IMR-90 (cell line): ENCODE measurements around the gene CMTR1. TPM values are rescaled to one million over a fixed set of nuclear protein-coding genes. Genes with fewer than 3 reads are reported as not detected.

ENCODE experiments used
- ATAC-seq: fragments of 200-7000 bp; cut with Tn5 transposase; 2 replicates; pipeline ENCODE4 v1.9.1; 2020; ENCODE audit warnings: low read depth, mild to moderate bottlenecking, moderate library complexity
- BruUV-seq: library from RNA; stranded (reverse); fragments of 400-500 nt; replicated peaks from 2 replicates; lab custom pipeline; 2021; lab: Mats Ljungman, UMichigan
- CTCF ChIA-PET: fragments of 300-600 bp; formaldehyde crosslinking; extraction: SDS; loops from one replicate; lab custom pipeline; 2021; ENCODE audit warnings: antibody characterized with exemption; lab: Yijun Ruan, JAX
- POLR2A ChIA-PET: fragments of 300-600 bp; sonication (Branson Sonifier 250); formaldehyde crosslinking; loops from one replicate; lab custom pipeline; 2022; ENCODE audit warnings: antibody characterized with exemption; ENCODE audit not compliant: unreplicated experiment; lab: Charles Lee
- DNase-seq: peaks from one replicate; pipeline ENCODE4 v3.0.0; 2013
- H2AFZ ChIP-seq: replicated peaks from 2 replicates; pipeline ENCODE3; 2013; ENCODE audit warnings: low read length, mild to moderate bottlenecking; ENCODE audit not compliant: poor library complexity
- H2AK5ac ChIP-seq: 2 replicates; pipeline ENCODE4 v1.6.1; 2013; ENCODE audit warnings: low read depth, low read length, inconsistent platforms
- H2AK9ac ChIP-seq: replicated peaks from 2 replicates; pipeline ENCODE3; 2013; ENCODE audit warnings: mild to moderate bottlenecking, low read depth, low read length, moderate library complexity; ENCODE audit not compliant: poor library complexity
- H2BK120ac ChIP-seq: 2 replicates; pipeline ENCODE4 v1.6.1; 2013; ENCODE audit warnings: low read depth, low read length, inconsistent platforms
- H2BK15ac ChIP-seq: 3 replicates; pipeline ENCODE4 v1.6.1; 2013; ENCODE audit warnings: low read depth, low read length, inconsistent platforms
- H2BK20ac ChIP-seq: 2 replicates; pipeline ENCODE4 v1.6.1; 2013; ENCODE audit warnings: low read depth, mild to moderate bottlenecking, inconsistent platforms, low read length, moderate library complexity
- H2BK5ac ChIP-seq: 2 replicates; pipeline ENCODE4 v1.6.1; 2013; ENCODE audit warnings: mild to moderate bottlenecking, low read depth, low read length, inconsistent platforms; ENCODE audit not compliant: poor library complexity, severe bottlenecking
- H3K14ac ChIP-seq: replicated peaks from 2 replicates; pipeline ENCODE4 v1.6.1; 2013; ENCODE audit warnings: low read depth, low read length, inconsistent platforms
- H3K18ac ChIP-seq: 2 replicates; pipeline ENCODE4 v1.6.1; 2013; ENCODE audit warnings: low read depth, low read length, control low read depth
- H3K23ac ChIP-seq: 2 replicates; pipeline ENCODE4 v1.6.1; 2013; ENCODE audit warnings: low read depth, low read length, inconsistent platforms
- H3K27ac ChIP-seq: 2 replicates; pipeline ENCODE4 v1.5.1; 2013; ENCODE audit warnings: mild to moderate bottlenecking, control low read depth, low read length; ENCODE audit not compliant: insufficient read depth
- H3K27me3 ChIP-seq: 2 replicates; pipeline ENCODE4 v1.6.1; 2013; ENCODE audit warnings: low read length; ENCODE audit not compliant: control insufficient read depth, insufficient read depth
- H3K36me3 ChIP-seq: 2 replicates; pipeline ENCODE4 v1.6.1; 2013; ENCODE audit warnings: low read length, mixed read lengths; ENCODE audit not compliant: control insufficient read depth, insufficient read depth
- H3K4ac ChIP-seq: 2 replicates; pipeline ENCODE4 v1.6.1; 2013; ENCODE audit warnings: low read depth, low read length, inconsistent platforms
- H3K4me1 ChIP-seq: 2 replicates; pipeline ENCODE4 v1.6.1; 2013; ENCODE audit warnings: low read length, mixed read lengths; ENCODE audit not compliant: control insufficient read depth, insufficient read depth
- H3K4me2 ChIP-seq: 2 replicates; pipeline ENCODE4 v1.6.1; 2013; ENCODE audit warnings: low read depth, mild to moderate bottlenecking, control low read depth, low read length, moderate library complexity
- H3K4me3 ChIP-seq: 2 replicates; pipeline ENCODE4 v1.5.1; 2013; ENCODE audit warnings: low read depth, mild to moderate bottlenecking, control low read depth, low read length, moderate library complexity; ENCODE audit not compliant: insufficient read depth
- H3K56ac ChIP-seq: 2 replicates; pipeline ENCODE4 v1.6.1; 2013; ENCODE audit warnings: low read length, inconsistent platforms; ENCODE audit not compliant: insufficient read depth; ENCODE audit errors: extremely low read depth
- H3K79me1 ChIP-seq, 2 experiments: 2 replicates each; pipeline ENCODE4 v1.6.1; 2013; ENCODE audit warnings: low read length in 2 of 2, inconsistent platforms in 1 of 2, low read depth in 1 of 2
- H3K9ac ChIP-seq: 2 replicates; pipeline ENCODE4 v1.6.1; 2013; ENCODE audit warnings: low read depth, low read length, control low read depth
- H3K9me1 ChIP-seq: 2 replicates; pipeline ENCODE4 v1.6.1; 2013; ENCODE audit warnings: low read length, inconsistent platforms; ENCODE audit not compliant: insufficient read depth
- H3K9me3 ChIP-seq: 2 replicates; pipeline ENCODE4 v1.6.1; 2013; ENCODE audit warnings: low read length; ENCODE audit not compliant: control insufficient read depth, insufficient read depth
- H4K20me1 ChIP-seq: 2 replicates; pipeline ENCODE4 v1.6.1; 2013; ENCODE audit warnings: low read length, inconsistent platforms; ENCODE audit not compliant: insufficient read depth
- H4K5ac ChIP-seq: 2 replicates; pipeline ENCODE4 v1.6.1; 2013; ENCODE audit warnings: mild to moderate bottlenecking, low read depth, low read length, control low read depth
- H4K8ac ChIP-seq, 2 experiments: 2 replicates each; pipeline ENCODE4 v1.6.1; 2013; ENCODE audit warnings: low read depth in 2 of 2, low read length in 2 of 2, control low read depth in 1 of 2, inconsistent platforms in 1 of 2
- H4K91ac ChIP-seq: 2 replicates; pipeline ENCODE4 v1.6.1; 2013; ENCODE audit warnings: low read depth, low read length, inconsistent platforms; ENCODE audit not compliant: insufficient read depth
- CEBPB ChIP-seq: IDR thresholded peaks from 2 replicates; pipeline ENCODE4 v1.6.1; 2012; ENCODE audit warnings: low read depth, low read length, improper control_type of control experiment
- CHD1 ChIP-seq: IDR thresholded peaks from 2 replicates; pipeline ENCODE4 v1.6.1; 2012; ENCODE audit warnings: low read depth, low read length, improper control_type of control experiment
- FOS ChIP-seq: fragments of 150-350 bp; IDR thresholded peaks from 2 replicates; pipeline ENCODE4 v1.6.1; 2016; ENCODE audit warnings: low read depth, low read length
- MAFK ChIP-seq: IDR thresholded peaks from 2 replicates; pipeline ENCODE4 v1.6.1; 2012; ENCODE audit warnings: low read depth, low read length, improper control_type of control experiment
- MAZ ChIP-seq: IDR thresholded peaks from 2 replicates; pipeline ENCODE4 v1.6.1; 2012; ENCODE audit warnings: low read depth, mild to moderate bottlenecking, low read length, improper control_type of control experiment, moderate library complexity, borderline replicate concordance
- MXI1 ChIP-seq: IDR thresholded peaks from 2 replicates; pipeline ENCODE4 v1.6.1; 2012; ENCODE audit warnings: low read depth, mild to moderate bottlenecking, low read length, moderate library complexity, borderline replicate concordance
- NFE2L2 ChIP-seq: fragments of 150-350 bp; IDR thresholded peaks from 2 replicates; pipeline ENCODE4 v1.6.1; 2016; ENCODE audit warnings: low read depth, mild to moderate bottlenecking, low read length
- POLR2A ChIP-seq: IDR thresholded peaks from 2 replicates; pipeline ENCODE4 v1.6.1; 2012; ENCODE audit warnings: mild to moderate bottlenecking, low read depth, low read length
- RAD21 ChIP-seq: IDR thresholded peaks from 2 replicates; pipeline ENCODE4 v1.6.1; 2012; ENCODE audit warnings: low read length, improper control_type of control experiment
- WGBS, 2 experiments: methylation state at CpG; one replicate each; pipeline versions ENCODE4 v1.1.5 to v1.1.7; 2013; ENCODE audit warnings: missing lambda C conversion rate in 2 of 2; ENCODE audit not compliant: insufficient read length in 1 of 2; ENCODE audit errors: extremely low coverage in 2 of 2; 5-methylcytosine and 5-hydroxymethylcytosine counted together
- dilution Hi-C: fragments of 300-500 bp; cut with HindIII; formaldehyde crosslinking; loops from one replicate; pipeline ENCODE4 v1.14.3; 2018; ENCODE audit warnings: low sequenced_read_pairs; ENCODE audit not compliant: unreplicated experiment
- in situ Hi-C: fragments of 300-500 bp; cut with MboI; formaldehyde crosslinking; loops from 3 replicates; pipeline ENCODE4 v1.14.3; 2019; ENCODE audit warnings: low sequenced_read_pairs, inconsistent platforms, mixed read lengths
- intact Hi-C: fragments of 100-400 bp; cut with micrococcal nuclease; formaldehyde crosslinking; loops from 2 replicates; pipeline ENCODE4 v1.10.0; 2022
- polyA plus RNA-seq, 3 experiments: library from polyadenylated mRNA; depleted of rRNA; stranded (reverse); fragments of >200 nt; gene quantifications; 2 replicates each; pipeline ENCODE4 v1.2.3, GENCODE V29; 2012; ENCODE audit warnings: low replicate concordance in 1 of 3
- total RNA-seq: library from RNA; depleted of rRNA; stranded (reverse); fragments of >200 nt; gene quantifications from 2 replicates; pipeline ENCODE4 v1.2.3, GENCODE V29; 2012
- TF ChIP-seq, protein P1 (sequence below): conservative IDR thresholded peaks from 2 replicates; pipeline ENCODE4 v1.5.1; 2012; ENCODE audit warnings: mild to moderate bottlenecking, low read depth, low read length, improper control_type of control experiment

The CMTR1 gene
- total and polyA plus RNA-seq, 2 of the 4 experiments (the other 2 are of a cell fraction) = 22.6 to 30.1 TPM

DNA sequence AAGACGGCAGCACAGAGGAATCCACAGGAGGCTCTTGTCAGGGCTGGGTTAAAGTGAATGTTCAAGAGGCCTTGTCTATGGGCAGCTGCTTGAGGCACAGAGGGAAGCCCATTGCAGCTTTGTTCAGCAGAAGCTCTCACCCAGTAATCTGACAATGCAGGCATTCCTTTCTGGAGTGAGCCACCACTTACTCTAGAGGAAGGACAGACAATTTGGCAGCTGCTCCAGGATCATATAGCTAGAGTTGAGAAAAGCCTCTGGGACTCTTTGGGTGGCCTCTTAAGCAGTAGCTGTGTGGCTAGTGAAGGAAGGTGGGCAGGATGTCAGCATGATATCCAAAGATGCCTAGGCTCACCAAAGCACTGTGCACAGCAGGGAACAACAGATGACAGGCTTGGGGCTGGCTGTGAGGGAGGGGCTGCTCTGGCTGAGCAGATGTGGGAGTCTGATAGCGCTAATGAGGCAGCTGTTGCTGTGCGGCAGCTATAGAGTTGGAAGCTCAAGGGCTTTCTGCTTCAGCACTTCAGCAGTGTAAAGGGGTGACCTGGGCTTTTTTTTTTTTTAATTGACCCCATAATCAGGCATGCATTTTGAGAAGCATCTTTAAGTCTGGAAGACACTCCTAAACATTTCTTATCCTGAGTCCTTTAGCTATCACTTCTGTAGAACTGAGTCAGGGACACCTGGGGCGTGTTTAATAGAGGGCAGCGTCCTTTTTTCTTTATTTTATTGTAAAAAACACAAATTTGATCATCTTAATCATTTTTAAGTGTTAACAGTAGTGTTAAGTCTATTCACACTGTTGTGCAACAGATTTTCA lies 27.2 kb downstream of the CMTR1 start:
- Histone ChIP-seq H2BK15ac (no peak overlapping the region), H4K8ac (no peak overlapping the region), H3K56ac (no peak overlapping the region), H2BK120ac (no peak overlapping the region), H4K20me1 (no peaks in the 10 kb centered on the region), H3K14ac (no peak overlapping the region), H3K4me3 (no peak overlapping the region), H3K27ac (no peak overlapping the region), H3K23ac (no peak overlapping the region), H3K18ac (no peak overlapping the region), H3K27me3 (no peaks in the 10 kb centered on the region), H2AK9ac (no peak overlapping the region), H3K36me3 (peaks cover 41% of the 10 kb centered on the region), H4K5ac (no peak overlapping the region), H2AFZ (no peak overlapping the region), H3K4me2 (no peak overlapping the region), H4K91ac (no peak overlapping the region), H3K4ac (no peak overlapping the region), H2BK20ac (no peak overlapping the region), H2AK5ac (no peak overlapping the region), H3K9ac (no peak overlapping the region), H3K79me1 (peaks cover 9 to 15% of the 10 kb centered on the region in 2 experiments; a peak in 3 of 4 replicates), H2BK5ac (no peak overlapping the region), H3K9me1 (peaks cover 7% of the 10 kb centered on the region; the same call in 1 of the 2 replicates), H3K9me3 (no peaks in the 10 kb centered on the region), H3K4me1 (peaks cover 7% of the 10 kb centered on the region)
- intact Hi-C loops = no loop called here
- dilution Hi-C loops = no loop called here
- 100% methylated on average over 1 of the region's 5 CpGs; no CpG with 5 or more reads in 1 of the 2 experiments for WGBS, 2 experiments
- TF ChIP-seq, protein P1, sequence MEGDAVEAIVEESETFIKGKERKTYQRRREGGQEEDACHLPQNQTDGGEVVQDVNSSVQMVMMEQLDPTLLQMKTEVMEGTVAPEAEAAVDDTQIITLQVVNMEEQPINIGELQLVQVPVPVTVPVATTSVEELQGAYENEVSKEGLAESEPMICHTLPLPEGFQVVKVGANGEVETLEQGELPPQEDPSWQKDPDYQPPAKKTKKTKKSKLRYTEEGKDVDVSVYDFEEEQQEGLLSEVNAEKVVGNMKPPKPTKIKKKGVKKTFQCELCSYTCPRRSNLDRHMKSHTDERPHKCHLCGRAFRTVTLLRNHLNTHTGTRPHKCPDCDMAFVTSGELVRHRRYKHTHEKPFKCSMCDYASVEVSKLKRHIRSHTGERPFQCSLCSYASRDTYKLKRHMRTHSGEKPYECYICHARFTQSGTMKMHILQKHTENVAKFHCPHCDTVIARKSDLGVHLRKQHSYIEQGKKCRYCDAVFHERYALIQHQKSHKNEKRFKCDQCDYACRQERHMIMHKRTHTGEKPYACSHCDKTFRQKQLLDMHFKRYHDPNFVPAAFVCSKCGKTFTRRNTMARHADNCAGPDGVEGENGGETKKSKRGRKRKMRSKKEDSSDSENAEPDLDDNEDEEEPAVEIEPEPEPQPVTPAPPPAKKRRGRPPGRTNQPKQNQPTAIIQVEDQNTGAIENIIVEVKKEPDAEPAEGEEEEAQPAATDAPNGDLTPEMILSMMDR = no peak
- TF ChIP-seq MAZ (no peak), CHD1 (no peak), NFE2L2 (no peak), CEBPB (no peak), POLR2A (no peak), MAFK (no peak), FOS (no peak), RAD21 (no peak), MXI1 (no peak)
- CTCF ChIA-PET = no interaction called here
- ATAC-seq = no peak
- POLR2A ChIA-PET = no interaction called here
- BruUV-seq = no TSS peak
- DNase-seq = no peak
- in situ Hi-C loops = no loop called here
